Mucosa of descending colon (tissue), 3 donors: ENCODE data around the gene SERTAD1. TPM values are rescaled to one million over a fixed set of nuclear protein-coding genes. Genes with fewer than 3 reads are reported as not detected.
A peak's percentile ranks its signal among the peaks of the same experiment; 100 is the strongest.

Experiments
- ATAC-seq: fragments of 200-7000 bp; cut with Tn5 transposase; one replicate; pipeline ENCODE4 v1.9.1; 2020; ENCODE audit warnings: mild to moderate bottlenecking, moderate library complexity
- DNase-seq, 3 donors: peaks; one replicate each; pipeline ENCODE4 v3.0.0-alpha.2; 2020
- H3K36me3 ChIP-seq: fragments of 200-600 bp; one replicate; pipeline ENCODE4 v1.8.0; 2021; ENCODE audit warnings: low read depth, mild to moderate bottlenecking
- H3K4me1 ChIP-seq: fragments of 200-600 bp; one replicate; pipeline ENCODE4 v1.8.0; 2021; ENCODE audit warnings: low read depth, mild to moderate bottlenecking
- H3K4me3 ChIP-seq: fragments of 200-600 bp; one replicate; pipeline ENCODE4 v1.8.0; 2021; ENCODE audit warnings: mild to moderate bottlenecking
- H3K9me3 ChIP-seq: fragments of 200-600 bp; one replicate; pipeline ENCODE4 v1.8.0; 2021; ENCODE audit warnings: mild to moderate bottlenecking
- CTCF ChIP-seq: fragments of 200-600 bp; IDR thresholded peaks from one replicate; pipeline ENCODE4 v1.8.0; 2022; ENCODE audit warnings: antibody characterized with exemption, mild to moderate bottlenecking
- intact Hi-C, 2 donors: fragments of 100-400 bp; cut with DNase I in 1 of 2; cut with micrococcal nuclease in 1 of 2; formaldehyde crosslinking; loops; one replicate each; pipeline versions ENCODE4 v1.11.0 to v1.11.1; 2022; cut with DNase I, micrococcal nuclease
- total RNA-seq, 3 donors: library from RNA; stranded (reverse); fragmentation: NEBNext Ultra II Directional in 2 of 3; extraction: Animal tissue kit (Norgen Biotek cat#: 25700) in 2 of 3; gene quantifications; one replicate each; pipeline versions ENCODE4 v1.2.1 to v1.2.4, GENCODE V29; 2021 to 2023
- donor health status: DM: no; HTN: no; CAD: no; lungs with moderate emphysema.
- donor health status: DM: no; HTN: no; CAD: no.
- donor health status: DM: no; HTN: yes; CAD: no.

Gene SERTAD1
- total RNA-seq, 3 donors from 2014 or later: 12.1 to 16.7 (median 14.0) TPM

GRCh38 chr19:40421993-40422747 lies 3.6 kb downstream of the SERTAD1 start:
- no peak for DNase-seq
- no peak for TF ChIP-seq CTCF
- H3K9me3 ChIP-seq: no peaks in the 10 kb centered on the region
- ATAC-seq: no peak
- H3K4me1 ChIP-seq: peaks cover 18% of the 10 kb centered on the region
- H3K4me3 ChIP-seq: no peak overlapping the region
- no peaks in the 10 kb centered on the region for H3K36me3 ChIP-seq
- intact Hi-C loops: no loop called here

- H3K9me3 ChIP-seq: no peaks in the 10 kb centered on the region
- DNase-seq (peak; percentile 94 to 96 (median 95)), ATAC-seq (peak; percentile 83)
- H3K36me3 ChIP-seq: no peaks in the 10 kb centered on the region
- TF ChIP-seq CTCF: peak; percentile 96
- intact Hi-C loops: no loop called here
- peaks cover 18% of the 10 kb centered on the region for H3K4me1 ChIP-seq
- H3K4me3 ChIP-seq: peak overlapping the region; percentile 61
Measured at GRCh38 chr19:40420766-40421765, 4.7 kb downstream of the SERTAD1 start.

- Histone ChIP-seq H3K4me1 (peaks cover 18% of the 10 kb centered on the region), H3K4me3 (peak overlapping the region; percentile 61), H3K9me3 (no peaks in the 10 kb centered on the region), H3K36me3 (no peaks in the 10 kb centered on the region)
- intact Hi-C loops: no loop called here
- no peak for ATAC-seq
- no peak for TF ChIP-seq CTCF
- DNase-seq: no peak
Measured at GRCh38 chr19:40420451-40420765, 5.4 kb downstream of the SERTAD1 start.

- H3K4me1 ChIP-seq: peaks cover 18% of the 10 kb centered on the region
- H3K36me3 ChIP-seq: no peaks in the 10 kb centered on the region
- ATAC-seq (no peak), DNase-seq (no peak)
- no peak overlapping the region for H3K4me3 ChIP-seq
- intact Hi-C loops: no loop called here
- no peak for TF ChIP-seq CTCF
- H3K9me3 ChIP-seq: no peaks in the 10 kb centered on the region
Measured at GRCh38 chr19:40419780-40420179, 6.0 kb downstream of the SERTAD1 start.

GRCh38 chr19:40419066-40419612 lies 6.7 kb downstream of the SERTAD1 start:
- intact Hi-C loops: no loop called here
- ATAC-seq (no peak), DNase-seq (no peak)
- TF ChIP-seq CTCF: no peak
- Histone ChIP-seq H3K9me3 (no peaks in the 10 kb centered on the region), H3K4me1 (peaks cover 13% of the 10 kb centered on the region), H3K4me3 (no peak overlapping the region), H3K36me3 (no peaks in the 10 kb centered on the region)
